Activated CD4-positive, alpha-beta T cell treated with anti-CD3 and anti-CD28 coated beads for 1 hour (primary cell): ENCODE measurements around the gene ASH1L.
"Not testable (repeated sequence)": the region's sequence is repeated elsewhere in the genome, so short reads cannot be mapped to it uniquely, and the experiment has no call there.

Experiments used
- DNase-seq: peaks from one replicate; pipeline ENCODE4 v3.0.0-alpha.2; 2020

ASH1L gene

DNA sequence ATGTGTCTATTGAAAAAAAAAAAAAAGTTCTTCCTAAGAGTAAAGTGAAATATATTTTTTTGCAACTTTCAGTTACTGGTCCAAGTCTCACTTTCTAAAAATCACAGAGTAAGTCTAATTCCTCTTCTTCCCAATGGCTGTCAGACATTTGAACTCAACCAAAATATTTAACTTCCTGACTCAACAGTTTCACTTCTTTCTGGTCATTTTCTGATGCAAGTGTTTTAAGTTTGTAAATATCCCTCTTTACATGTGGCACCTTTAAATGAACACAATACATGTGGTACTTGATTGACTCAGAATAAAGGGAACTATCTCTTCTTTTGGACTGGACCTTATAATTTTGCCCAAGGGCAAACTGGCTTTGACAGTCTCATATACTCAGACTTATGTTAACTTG, 76.7 kb downstream of the ASH1L start:
- no peak for DNase-seq

DNA sequence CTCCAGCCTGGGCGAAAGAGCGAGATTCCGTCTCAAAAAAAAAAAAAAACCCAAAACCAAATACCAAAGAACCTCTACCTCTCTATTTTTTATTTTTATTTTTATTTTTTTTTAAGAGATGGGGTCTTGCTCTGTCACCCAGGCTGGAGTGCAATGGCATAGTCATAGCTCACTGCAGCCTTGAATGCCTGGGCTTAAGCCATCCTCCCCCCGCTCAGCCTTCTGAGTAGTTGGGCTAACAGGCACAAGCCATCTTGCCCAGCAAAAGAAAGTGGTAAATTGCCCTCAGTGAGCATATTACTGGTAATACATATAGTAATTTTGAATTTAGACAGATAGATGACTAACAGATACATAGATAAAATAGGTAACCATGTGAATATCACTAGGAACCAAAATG, 77.4 kb downstream of the ASH1L start:
- DNase-seq, result no peak

DNA sequence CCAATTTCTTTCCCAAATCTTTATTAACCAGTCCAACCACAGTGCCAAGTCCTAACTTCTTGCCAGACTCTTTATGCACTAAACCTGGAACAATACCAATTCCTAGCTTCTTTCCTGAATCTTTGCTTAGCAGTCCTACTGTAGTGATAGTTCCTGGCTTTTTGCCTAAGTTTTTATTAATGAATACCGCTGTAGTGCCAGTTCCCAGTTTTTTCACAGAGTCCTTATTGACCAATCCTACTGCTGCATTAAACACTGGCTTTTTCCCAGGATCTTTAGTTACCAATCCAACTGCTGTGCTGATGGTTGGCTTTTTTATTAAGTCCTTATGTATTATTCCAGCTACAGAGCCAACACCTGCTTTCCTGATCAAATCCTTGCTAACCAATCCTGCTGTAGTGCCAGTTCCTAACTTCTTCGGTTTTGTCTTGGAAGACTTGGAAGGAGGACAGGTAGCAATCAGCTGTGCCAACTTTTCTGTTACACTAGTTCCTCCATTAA, 80.8 kb downstream of the ASH1L start:
- DNase-seq, result no peak

DNA sequence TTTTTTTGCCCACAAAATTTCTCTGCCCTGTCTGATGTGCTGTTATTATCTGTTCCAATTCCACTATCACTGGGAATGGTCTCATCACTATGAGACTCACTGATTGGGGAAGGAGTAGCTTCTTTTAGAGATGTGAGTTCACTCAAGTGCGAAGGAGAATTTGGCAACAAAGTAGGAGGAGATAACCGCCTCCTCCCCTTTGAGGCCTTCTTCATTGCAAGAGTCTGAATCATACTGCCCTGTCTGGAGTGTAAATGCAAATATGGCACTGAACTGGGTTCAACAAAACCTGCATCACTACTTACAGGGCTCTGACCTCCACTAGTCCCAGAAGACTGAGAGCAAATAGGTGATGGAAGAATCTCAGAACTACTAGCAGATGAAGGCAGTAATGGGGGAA, 83.4 kb downstream of the ASH1L start:
- no peak for DNase-seq

DNA sequence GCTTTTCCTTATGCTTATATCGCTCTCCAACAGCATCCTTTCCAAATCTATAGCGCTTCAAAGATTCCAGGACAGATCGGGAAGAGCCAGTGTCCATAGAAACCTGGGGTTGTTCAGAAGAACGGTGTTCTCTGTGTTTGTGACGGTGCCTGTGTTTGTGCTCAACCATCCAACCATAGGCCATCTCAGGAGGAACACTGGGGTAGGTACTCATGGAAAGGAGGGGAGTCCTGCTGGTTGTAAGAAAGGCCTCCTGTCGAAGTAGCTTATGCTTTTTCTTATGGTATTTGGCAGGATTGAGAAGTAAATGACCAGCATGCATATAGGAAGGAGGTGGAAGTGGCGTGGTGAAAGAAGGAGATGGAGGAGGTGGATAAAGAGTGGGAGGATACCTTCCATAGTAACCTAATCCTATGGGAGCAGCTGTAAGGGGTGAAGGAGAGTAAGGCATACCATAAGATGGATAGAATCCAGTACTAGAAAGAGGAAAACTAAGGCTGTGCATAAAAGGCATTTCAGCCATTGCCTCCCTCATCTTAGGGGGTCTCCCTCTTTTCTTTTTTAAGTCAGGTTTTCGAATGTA, 84.2 kb downstream of the ASH1L start:
- no peak for DNase-seq

DNA sequence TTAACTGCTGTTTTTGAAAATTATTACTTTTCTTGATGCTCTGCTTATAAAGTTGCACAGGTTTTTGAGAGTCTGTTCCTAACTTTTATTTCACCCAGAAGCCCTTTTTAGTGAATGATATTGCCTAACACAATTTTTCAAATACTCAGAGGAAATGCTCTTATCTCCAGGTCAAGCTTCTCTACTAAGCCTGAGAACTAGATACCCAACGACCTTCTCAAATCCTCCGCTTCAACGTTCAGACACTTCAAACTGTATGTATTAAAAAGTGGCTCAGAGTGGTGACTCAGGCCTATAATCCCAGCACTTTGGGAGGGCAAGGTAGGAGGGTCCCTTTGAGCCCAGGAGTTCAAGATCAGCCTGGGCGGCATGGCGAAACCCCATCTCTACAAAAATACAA, 88.5 kb downstream of the ASH1L start:
- no peak for DNase-seq

DNA sequence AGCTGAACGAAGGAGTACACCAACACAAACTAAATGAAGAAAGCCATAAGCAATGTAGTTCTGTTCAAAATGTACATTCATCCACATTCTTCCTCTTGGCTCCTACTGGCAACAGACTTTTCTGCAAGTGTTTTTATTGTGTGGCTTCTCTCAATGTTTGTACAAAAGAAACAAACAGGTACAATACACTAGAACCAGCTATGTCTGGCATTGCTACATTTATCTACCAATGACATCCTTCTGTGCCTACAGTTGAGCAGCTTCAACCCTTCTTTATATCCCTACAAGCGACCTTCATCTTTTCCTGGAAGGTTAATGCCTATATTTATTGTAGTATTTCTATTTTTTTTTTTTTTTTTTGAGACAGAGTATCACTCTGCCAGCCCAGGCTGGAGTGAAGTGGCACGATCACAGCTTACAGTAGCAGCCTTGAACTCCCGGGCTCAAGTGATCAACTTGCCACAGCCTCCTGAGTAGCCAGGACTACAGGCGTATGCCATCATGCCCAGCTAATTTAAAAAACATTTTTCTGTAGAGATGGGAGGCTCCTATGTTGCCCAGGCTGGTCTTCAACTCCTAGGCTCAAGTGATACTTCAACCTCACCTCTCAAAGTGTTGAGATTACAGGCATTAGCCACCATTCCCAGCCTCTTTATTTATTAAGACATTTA, 89.3 kb downstream of the ASH1L start:
- no peak for DNase-seq

DNA sequence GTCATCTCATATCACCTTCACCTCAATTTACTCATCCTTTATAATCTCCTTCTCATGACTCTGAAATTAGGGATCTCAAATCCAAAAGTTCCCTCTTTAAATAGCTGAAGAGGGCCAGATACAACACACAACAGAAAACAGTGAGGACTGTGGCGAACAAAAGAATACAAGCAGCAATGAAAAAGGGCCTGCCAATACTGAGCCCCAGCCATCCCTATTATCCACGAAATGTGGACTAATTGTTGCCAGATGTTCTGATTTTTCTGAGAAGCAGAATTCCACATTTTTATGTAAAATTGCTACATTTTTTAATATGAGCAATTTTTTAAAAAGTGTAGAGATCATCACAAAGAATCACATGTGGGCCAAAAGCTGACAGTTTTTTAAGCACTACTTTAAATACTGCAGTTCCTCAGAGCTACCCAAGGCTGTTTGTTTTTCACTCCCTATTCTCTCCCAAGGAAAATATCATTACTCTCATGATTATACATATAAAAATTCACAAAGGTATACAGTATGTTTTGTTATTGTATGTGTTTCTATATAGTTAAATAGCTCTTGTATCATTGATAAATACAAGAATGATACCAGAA, 90.0 kb downstream of the ASH1L start:
- DNase-seq, result no peak

DNA sequence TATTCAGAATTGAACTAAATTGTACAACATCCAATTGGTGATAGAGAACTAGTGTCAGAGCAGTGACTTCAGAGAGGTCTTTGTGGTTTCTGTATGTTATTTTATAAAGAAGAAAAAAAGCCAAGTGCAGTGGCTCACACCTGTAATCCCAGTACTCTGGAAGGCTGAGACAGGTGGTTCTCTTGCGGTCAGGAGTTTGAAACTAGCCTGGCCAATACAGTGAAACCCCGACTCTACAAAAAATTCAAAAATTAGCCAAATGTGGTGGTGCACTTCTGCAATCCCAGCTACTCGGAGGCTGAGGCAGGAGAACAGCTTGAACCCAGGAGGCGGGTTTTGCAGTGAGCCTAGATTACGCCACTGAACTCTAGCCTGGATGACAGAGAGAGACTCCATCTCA, 90.7 kb downstream of the ASH1L start:
- no peak for DNase-seq

DNA sequence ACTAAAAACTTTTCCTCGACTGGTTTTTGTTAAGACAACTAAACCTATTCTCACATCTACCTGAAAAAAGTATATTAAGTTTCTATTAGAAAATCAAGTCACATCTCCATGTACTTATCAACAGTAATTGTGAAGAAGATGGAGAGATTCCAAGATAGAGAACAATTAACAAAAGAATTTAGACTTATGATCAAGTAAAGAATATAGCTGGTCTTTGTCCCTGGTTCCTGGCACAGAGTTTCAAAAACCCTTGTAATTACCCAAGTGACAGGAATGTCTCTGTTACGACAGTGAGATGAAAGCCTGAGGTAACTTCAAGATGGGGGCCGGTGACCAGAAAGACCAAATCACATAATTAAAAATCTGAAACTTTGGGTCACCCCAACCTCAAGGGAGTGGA, 91.6 kb downstream of the ASH1L start:
- DNase-seq, result no peak

DNA sequence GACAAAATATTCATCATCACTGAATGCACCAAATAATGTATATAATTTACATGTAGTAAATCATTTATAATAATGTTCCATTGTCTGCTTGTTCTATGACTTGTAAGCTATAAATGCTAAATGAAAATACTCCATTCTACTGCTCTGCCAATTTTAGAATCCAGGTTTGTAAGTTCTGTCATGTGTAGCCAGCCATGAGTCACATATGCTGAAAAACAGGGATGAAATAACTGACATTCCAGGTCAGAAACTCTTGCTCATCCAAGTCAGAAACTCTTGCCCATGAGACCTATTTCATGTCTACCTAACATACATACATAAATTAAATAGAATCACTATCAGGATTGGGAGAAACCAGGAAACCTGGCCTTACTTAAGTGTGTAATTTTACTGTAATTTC, 95.6 kb downstream of the ASH1L start:
- no peak for DNase-seq

DNA sequence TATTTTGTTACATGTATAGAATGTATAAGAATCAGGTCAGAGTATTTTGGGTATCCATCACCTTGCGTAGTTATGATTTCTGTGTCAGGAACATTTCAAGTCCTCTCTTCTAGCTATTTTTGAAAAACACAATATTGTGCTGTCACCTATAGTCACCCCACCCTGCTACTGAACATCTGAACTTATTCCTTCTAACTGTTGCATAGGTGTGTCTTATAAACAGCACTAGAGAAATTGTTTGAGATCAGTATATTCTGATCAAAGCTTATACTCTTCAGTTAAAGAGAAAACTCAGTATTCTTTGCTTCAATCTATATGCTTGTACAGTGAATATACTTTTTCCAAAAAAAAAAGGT, 96.0 kb downstream of the ASH1L start:
- DNase-seq, result no peak

DNA sequence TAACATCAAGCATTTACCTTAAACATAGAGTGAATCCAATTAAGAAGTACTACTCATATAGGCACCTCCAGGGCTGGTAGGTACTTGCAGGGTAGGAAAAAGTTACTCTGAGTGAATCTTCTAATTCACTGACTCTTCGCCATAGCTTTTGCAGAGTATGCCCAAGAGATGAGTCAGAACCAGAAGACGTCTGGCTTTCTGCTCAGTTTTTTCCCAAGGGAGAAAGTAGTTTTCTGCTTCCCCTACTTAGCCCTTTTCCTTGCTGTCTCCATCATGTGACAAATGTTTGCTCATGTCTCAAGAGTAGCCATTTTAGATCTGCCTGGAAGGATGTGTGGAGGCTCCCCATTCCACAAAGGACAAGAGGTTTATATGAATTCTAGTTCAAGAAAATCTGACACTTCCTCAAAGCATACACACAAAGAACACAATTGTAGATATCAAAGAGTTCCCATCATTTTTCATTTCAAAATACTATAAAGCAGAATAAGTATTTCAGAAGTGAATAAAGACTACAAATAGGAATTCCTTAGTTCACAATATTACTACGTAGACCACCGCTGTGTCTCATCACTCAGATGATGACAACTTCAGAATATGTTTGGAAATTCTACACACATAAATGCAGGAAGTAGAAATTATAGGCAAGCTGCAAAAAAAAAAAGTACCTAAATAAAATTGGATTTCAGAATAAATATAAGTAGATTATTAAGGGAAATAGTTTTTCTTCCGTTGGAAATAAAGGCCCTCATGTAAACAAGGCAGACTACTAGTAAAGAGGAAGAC, 98.5 kb downstream of the ASH1L start:
- DNase-seq, result no peak

DNA sequence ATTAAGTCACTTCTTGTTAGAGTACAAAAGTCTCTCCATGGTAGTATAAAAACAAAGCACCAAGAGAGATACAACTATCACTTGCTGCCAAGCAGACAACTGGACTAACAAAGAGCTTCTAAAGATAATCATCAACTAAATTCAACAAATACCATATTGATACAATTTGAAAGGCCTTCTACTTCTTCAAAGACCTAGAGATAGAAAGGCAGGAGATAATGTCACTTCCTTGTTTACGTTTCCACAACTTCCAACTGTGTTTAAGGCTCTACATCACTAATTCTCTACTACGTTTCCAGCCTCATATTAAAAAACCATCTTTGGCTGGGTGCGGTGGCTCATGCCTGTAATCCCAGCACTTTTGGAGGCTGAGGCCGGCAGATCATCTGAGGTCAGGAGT, 104.5 kb downstream of the ASH1L start:
- no peak for DNase-seq

DNA sequence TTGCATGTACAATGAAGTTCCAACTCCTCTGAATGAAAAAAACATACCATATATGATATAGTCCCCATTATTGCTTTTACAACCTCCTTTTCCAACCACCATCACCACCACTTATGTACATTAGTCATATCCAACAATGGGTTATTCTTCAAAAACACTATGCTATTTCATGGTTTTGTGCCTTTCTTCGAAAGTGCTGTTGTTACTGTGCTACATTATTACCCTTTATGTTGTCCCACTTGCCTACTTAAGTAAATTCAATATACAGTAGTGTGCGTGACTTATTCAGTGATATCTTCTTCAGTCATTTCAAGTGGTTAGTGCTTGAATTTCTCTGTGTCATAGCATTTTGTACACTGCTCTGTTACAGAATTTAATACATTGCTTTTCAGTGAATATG, 105.3 kb downstream of the ASH1L start:
- no peak for DNase-seq

DNA sequence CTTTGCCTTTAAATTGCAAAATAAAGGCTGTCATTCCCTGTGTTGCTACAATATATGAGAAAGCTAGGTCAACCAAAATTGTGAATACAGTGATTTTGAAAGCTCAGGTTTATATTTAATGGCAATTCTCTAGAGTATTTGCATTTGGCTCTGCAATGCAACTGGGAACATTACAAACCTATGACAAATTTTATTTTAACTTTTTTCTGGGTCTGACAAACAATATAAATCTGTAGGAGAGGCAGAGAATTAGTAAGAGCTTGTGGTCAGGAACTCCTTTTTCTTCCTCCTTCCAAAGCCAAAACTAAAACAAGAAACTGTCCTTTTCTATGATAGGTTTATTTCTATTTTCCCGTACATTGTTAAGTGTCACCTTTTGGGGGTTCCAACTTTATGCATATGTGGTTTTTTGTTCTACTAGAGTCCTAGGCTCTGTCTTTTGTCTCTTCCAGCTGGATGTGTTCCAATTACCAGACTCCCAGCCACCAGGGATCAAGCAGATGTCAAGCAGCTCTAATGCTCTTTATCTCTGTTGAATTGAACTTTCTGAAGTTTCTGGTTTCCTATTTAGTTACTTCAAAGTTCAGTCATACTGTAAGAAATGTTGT, 106.9 kb downstream of the ASH1L start:
- DNase-seq, result no peak

DNA sequence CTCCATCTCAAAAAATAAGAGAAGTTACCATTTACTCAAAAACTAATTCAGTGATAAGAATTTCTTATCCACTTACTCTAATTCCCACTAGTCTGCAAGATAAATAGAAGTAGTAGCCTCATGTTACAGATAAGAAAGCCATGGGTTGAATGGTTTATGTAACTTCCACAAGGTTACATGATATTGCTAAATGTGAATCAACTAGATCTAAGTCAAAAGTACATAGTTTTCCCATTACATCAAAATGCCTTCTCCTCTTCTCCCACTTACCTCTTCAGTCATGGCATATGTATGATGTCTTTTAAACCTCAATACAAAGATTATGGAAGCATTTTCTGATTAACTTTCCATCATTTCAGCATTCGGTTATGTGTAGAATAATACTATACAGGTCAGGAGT, 108.5 kb downstream of the ASH1L start:
- DNase-seq, result no peak

DNA sequence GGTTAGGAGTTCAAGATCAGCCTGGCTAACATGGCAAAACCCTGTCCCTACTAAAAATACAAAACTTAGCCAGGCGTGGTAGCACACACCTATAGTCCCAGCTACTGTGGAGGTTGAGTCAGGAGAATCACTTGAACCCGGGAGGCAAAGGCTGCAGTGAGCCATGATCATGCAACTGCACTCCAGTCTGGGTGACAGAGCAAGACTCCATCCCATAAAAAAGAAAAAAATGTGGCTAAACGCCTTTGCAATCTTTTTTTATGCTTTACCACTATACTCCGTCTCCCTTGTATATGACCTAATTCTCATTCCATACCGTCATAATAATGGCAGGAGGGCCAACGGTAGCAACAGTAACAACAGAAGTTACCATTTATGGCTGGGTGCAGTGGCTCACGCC, 109.5 kb downstream of the ASH1L start:
- DNase-seq, result no peak

DNA sequence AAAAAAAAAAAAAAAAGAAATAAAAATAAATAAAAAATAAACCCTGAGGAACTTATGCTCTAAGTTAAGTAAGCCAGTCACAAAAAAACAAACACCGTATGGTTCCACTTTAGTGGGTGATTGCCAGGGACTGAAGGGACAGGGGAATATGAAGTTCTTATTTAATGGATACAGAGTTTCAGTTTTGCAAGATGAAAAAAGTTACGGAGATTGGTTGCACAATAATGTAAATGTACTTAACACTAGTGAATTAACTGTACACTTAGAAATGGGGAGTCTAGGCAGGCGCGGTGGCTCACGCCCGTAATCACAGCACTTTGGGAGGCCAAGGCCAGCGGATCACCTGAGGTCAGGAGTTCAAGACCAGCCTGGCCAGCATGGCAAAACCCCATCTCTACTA, 111.4 kb downstream of the ASH1L start:
- DNase-seq, result no peak

DNA sequence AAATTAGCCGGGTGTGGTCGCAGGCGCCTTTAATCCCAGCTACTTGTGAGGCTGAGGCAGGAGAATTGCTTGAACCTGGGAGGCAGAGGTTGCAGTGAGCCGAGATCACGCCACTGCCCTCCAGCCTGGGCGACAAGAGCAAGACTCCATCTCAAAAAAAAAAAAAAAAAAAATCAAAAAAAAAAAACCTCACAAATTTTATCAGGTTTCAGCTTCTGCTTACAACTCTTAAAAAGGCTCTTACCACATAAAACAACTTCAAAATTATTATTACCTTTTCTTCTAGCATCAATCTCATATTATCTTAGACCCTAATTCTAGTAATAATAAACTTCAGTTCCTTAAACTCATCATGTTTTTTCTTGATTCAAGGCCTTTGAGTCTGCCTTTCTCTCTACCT, 120.2 kb downstream of the ASH1L start:
- DNase-seq, result not testable (repeated sequence)

DNA sequence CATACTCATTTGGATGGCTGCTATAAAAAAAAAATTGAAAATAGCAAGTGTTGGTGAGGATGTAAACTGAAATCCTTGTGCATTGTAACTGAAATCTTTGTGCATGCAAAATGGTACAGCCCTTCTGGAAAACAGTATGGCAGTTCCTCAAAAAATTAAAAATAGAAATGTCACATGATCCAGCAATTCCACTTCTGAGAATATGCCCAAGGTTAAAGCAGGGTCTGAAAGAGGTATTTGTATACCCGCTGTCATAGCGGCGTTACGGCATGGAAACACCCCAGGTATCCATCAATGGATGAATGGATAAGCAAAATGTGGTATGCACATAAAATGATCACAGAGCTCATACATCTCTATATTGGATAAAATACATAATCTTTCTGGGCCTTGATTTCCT, 125.2 kb downstream of the ASH1L start:
- DNase-seq, result no peak

DNA sequence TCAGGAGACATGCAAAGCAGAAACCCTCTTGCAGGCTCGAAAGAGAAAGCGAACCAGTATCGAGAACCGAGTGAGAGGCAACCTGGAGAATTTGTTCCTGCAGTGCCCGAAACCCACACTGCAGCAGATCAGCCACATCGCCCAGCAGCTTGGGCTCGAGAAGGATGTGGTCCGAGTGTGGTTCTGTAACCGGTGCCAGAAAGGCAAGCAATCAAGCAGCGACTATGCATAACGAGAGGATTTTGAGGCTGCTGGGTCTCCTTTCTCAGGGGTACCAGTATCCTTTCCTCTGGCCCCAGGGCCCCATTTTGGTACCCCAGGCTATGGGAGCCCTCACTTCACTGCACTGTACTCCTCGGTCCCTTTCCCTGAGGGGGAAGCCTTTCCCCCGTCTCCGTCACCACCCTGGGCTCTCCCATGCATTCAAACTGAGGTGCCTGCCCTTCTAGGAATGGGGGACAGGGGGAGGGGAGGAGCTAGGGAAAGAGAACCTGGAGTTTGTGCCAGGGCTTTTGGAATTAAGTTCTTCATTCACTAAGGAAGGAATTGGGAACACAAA, 128.7 kb downstream of the ASH1L start:
- DNase-seq, result not testable (repeated sequence)
